Glutamatergic neuron (in vitro differentiated cells): ENCODE measurements around the gene CCL4. TPM values are rescaled to one million over a fixed set of nuclear protein-coding genes. Genes with fewer than 3 reads are reported as not detected.
"Not testable (repeated sequence)": the region's sequence is repeated elsewhere in the genome, so short reads cannot be mapped to it uniquely, and the experiment has no call there.

Experiments used
- DNase-seq: peaks from one replicate; pipeline ENCODE4 v3.0.0; 2022
- H3K27ac Mint-ChIP-seq: one replicate; pipeline ENCODE4 v1.8.0; 2020; ENCODE audit warnings: mild to moderate bottlenecking, mixed read lengths, inconsistent platforms; ENCODE audit not compliant: unreplicated experiment
- H3K27me3 Mint-ChIP-seq: one replicate; pipeline ENCODE4 v1.8.0; 2020; ENCODE audit warnings: mild to moderate bottlenecking, moderate library complexity, mixed read lengths, inconsistent platforms; ENCODE audit not compliant: unreplicated experiment
- H3K36me3 Mint-ChIP-seq: one replicate; pipeline ENCODE4 v1.8.0; 2020; ENCODE audit warnings: mild to moderate bottlenecking, mixed read lengths, inconsistent platforms; ENCODE audit not compliant: unreplicated experiment
- H3K4me1 Mint-ChIP-seq: one replicate; pipeline ENCODE4 v1.8.0; 2020; ENCODE audit warnings: mild to moderate bottlenecking, low read depth, mixed read lengths, inconsistent platforms; ENCODE audit not compliant: unreplicated experiment
- H3K4me3 Mint-ChIP-seq: one replicate; pipeline ENCODE4 v1.8.0; 2020; ENCODE audit warnings: mild to moderate bottlenecking, mixed read lengths, inconsistent platforms; ENCODE audit not compliant: unreplicated experiment
- H3K9me3 Mint-ChIP-seq: one replicate; pipeline ENCODE4 v1.8.0; 2020; ENCODE audit warnings: mild to moderate bottlenecking, moderate library complexity, mixed read lengths, inconsistent platforms; ENCODE audit not compliant: unreplicated experiment
- CTCF ChIP-seq: fragments of 200-600 bp; sonication (generic); IDR thresholded peaks from one replicate; pipeline ENCODE4 v1.5.0; 2021; ENCODE audit not compliant: partially characterized antibody, unreplicated experiment
- total RNA-seq: library from RNA; stranded (reverse); fragmentation: NEBNext Ultra II Directional; extraction: Animal tissue kit (Norgen Biotek cat#: 25700); gene quantifications from one replicate; pipeline ENCODE4 v1.2.1, GENCODE V29; 2021; ENCODE audit not compliant: unreplicated experiment

The CCL4 gene
- total RNA-seq, 1 donor from 2014 or later, result not detected

- Mint-ChIP-seq H3K4me1 (no peaks in the 10 kb centered on the region), H3K4me3 (no peak overlapping the region), H3K36me3 (peaks cover 5% of the 10 kb centered on the region), H3K27me3 (peaks cover 5% of the 10 kb centered on the region), H3K27ac (no peak overlapping the region), H3K9me3 (no peaks in the 10 kb centered on the region)
- DNase-seq, result no peak
- no peak for TF ChIP-seq CTCF
Measured at GRCh38 chr17:36107660-36108059, 4.0 kb downstream of the CCL4 start.

GRCh38 chr17:36108265-36108664 is 4.6 kb downstream of the CCL4 start:
- not testable (repeated sequence) for H3K4me1 Mint-ChIP-seq

GRCh38 chr17:36111068-36111490 is 7.5 kb downstream of the CCL4 start:
- Mint-ChIP-seq H3K27ac (no peak overlapping the region), H3K9me3 (no peaks in the 10 kb centered on the region), H3K27me3 (peaks cover 5% of the 10 kb centered on the region), H3K4me1 (no peaks in the 10 kb centered on the region), H3K4me3 (no peak overlapping the region), H3K36me3 (no peaks in the 10 kb centered on the region)
- no peak for TF ChIP-seq CTCF
- DNase-seq, result no peak

More at GRCh38 chr17:36108265-36108664, 4.6 kb downstream of the CCL4 start:
- not testable (repeated sequence) for H3K27ac Mint-ChIP-seq, H3K9me3 Mint-ChIP-seq, DNase-seq, H3K36me3 Mint-ChIP-seq, H3K4me3 Mint-ChIP-seq, H3K27me3 Mint-ChIP-seq

- Mint-ChIP-seq H3K27ac (no peak overlapping the region), H3K4me1 (no peaks in the 10 kb centered on the region), H3K9me3 (no peaks in the 10 kb centered on the region), H3K36me3 (no peaks in the 10 kb centered on the region), H3K4me3 (no peak overlapping the region), H3K27me3 (peaks cover 3% of the 10 kb centered on the region)
- no peak for TF ChIP-seq CTCF
- DNase-seq, result no peak
Measured at GRCh38 chr17:36112572-36112971, 8.9 kb downstream of the CCL4 start.

GRCh38 chr17:36113131-36113530 is 9.5 kb downstream of the CCL4 start:
- DNase-seq, H3K27me3 Mint-ChIP-seq, H3K4me1 Mint-ChIP-seq, H3K4me3 Mint-ChIP-seq, H3K27ac Mint-ChIP-seq, H3K9me3 Mint-ChIP-seq, H3K36me3 Mint-ChIP-seq: not testable (repeated sequence)

GRCh38 chr17:36114971-36115648 is 11.5 kb downstream of the CCL4 start:
- not testable (repeated sequence) for H3K36me3 Mint-ChIP-seq, H3K9me3 Mint-ChIP-seq, H3K27ac Mint-ChIP-seq, H3K4me1 Mint-ChIP-seq, H3K4me3 Mint-ChIP-seq, H3K27me3 Mint-ChIP-seq, DNase-seq

- H3K4me1 Mint-ChIP-seq, H3K36me3 Mint-ChIP-seq, H3K9me3 Mint-ChIP-seq, H3K27me3 Mint-ChIP-seq, DNase-seq, H3K27ac Mint-ChIP-seq, H3K4me3 Mint-ChIP-seq: not testable (repeated sequence)
Measured at GRCh38 chr17:36115649-36115977, 12.0 kb downstream of the CCL4 start.
